SU-DHL-6 (cell line): ENCODE results near the gene VPS13D.

Source experiments
- H2AFZ ChIP-seq: fragments of 200-600 bp; sonication (generic); 2 replicates; pipeline ENCODE4 v1.6.1; 2014; ENCODE audit warnings: low read depth, mild to moderate bottlenecking, moderate library complexity, mixed read lengths, antibody characterized with exemption, low read length; ENCODE audit not compliant: severe bottlenecking
- H3F3A ChIP-seq: fragments of 200-600 bp; shearing (Covaris generic); 2 replicates; pipeline ENCODE4 v1.6.0; 2016; ENCODE audit warnings: antibody characterized with exemption, mild to moderate bottlenecking; ENCODE audit not compliant: insufficient read depth
- H3K27ac ChIP-seq: fragments of 200-600 bp; sonication (generic); 2 replicates; pipeline ENCODE4 v1.5.1; 2016; ENCODE audit warnings: low read depth, mild to moderate bottlenecking, low read length, moderate library complexity, mixed read lengths
- H3K27me3 ChIP-seq: fragments of 200-600 bp; sonication (generic), shearing (Covaris generic); 2 replicates; pipeline ENCODE4 v1.6.0; 2014; ENCODE audit warnings: mild to moderate bottlenecking, low read length
- H3K36me3 ChIP-seq: fragments of 200-600 bp; sonication (generic); 2 replicates; pipeline ENCODE4 v1.6.1; 2014; ENCODE audit warnings: mild to moderate bottlenecking, low read length, mixed read lengths
- H3K4me2 ChIP-seq: fragments of 300-600, 200-600 bp; shearing (Covaris generic), sonication (generic); 2 replicates; pipeline ENCODE4 v1.6.0; 2014; ENCODE audit warnings: low read length, low read depth, mild to moderate bottlenecking; ENCODE audit not compliant: poor library complexity, severe bottlenecking
- H3K4me3 ChIP-seq: fragments of 200-600 bp; sonication (generic); 2 replicates; pipeline ENCODE4 v1.5.1; 2014; ENCODE audit warnings: antibody characterized with exemption, low read length, mild to moderate bottlenecking, mixed read lengths; ENCODE audit not compliant: insufficient read depth, poor library complexity, severe bottlenecking
- H3K79me2 ChIP-seq: fragments of 200-600 bp; sonication (generic); 2 replicates; pipeline ENCODE4 v1.6.1; 2014; ENCODE audit warnings: mild to moderate bottlenecking, low read length, moderate library complexity; ENCODE audit not compliant: insufficient read depth
- H3K9ac ChIP-seq: fragments of 200-600 bp; sonication (generic); 2 replicates; pipeline ENCODE4 v1.7.0; 2014; ENCODE audit warnings: mild to moderate bottlenecking, low read length
- H3K9me2 ChIP-seq: fragments of 200-600 bp; sonication (generic); replicated peaks from 2 replicates; pipeline ENCODE4 v1.6.1; 2014; ENCODE audit warnings: low read length; ENCODE audit not compliant: insufficient read depth
- H3K9me3 ChIP-seq: fragments of 200-600 bp; sonication (generic); 2 replicates; pipeline ENCODE4 v1.6.1; 2014; ENCODE audit warnings: low read length, mixed read lengths; ENCODE audit not compliant: insufficient read depth
- H4K20me1 ChIP-seq: fragments of 200-600 bp; sonication (generic); 2 replicates; pipeline ENCODE4 v1.6.1; 2014; ENCODE audit warnings: low read depth, mild to moderate bottlenecking, antibody characterized with exemption, low read length, moderate library complexity, mixed read lengths
- EZH2phosphoT487 ChIP-seq: fragments of 200-600 bp; sonication (generic), shearing (Covaris generic); conservative IDR thresholded peaks from 2 replicates; pipeline ENCODE4 v1.6.1; 2018; ENCODE audit warnings: mild to moderate bottlenecking, antibody characterized with exemption, low read length, moderate library complexity, mixed read lengths
- TF ChIP-seq, protein P1 (sequence below): fragments of 200-600 bp; sonication (generic); IDR thresholded peaks from one replicate; pipeline ENCODE4 v1.5.1; 2017; ENCODE audit warnings: antibody characterized with exemption, mild to moderate bottlenecking, low read length, moderate library complexity; ENCODE audit not compliant: insufficient read depth, poor library complexity, severe bottlenecking

The VPS13D gene

DNA sequence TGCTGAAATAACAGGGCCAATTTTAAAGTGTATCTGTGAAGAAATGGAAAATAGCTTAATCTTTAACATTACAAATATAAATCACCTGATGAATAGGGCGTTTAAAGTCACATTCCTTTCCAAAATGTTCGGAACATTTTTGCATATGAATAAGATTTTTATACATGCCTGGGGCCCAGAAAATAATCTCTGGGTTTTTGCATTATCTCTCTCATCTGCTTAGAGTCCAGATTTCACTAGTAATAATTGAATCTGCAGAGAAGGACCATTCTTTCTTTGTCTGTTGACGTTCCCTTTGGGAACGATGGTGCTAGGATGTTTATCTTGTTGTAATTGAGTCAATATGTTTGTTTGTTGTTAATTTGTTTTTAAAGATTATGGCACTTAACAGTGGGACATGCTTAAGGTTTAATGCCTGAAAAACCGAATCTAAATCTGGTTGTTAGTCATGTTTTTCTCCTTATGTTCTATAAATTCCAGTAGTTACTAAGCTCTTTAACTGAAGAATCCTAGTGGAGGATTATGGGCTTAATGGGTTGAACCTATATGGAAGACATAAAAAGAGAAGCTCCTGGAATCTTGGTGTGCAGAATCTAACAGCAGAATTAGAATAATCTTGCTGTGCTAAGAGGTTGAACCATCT, 140.6 kb downstream of the VPS13D start:
- Histone ChIP-seq H3K4me2 (no peak overlapping the region), H2AFZ (no peak overlapping the region), H3K9me2 (no peaks in the 10 kb centered on the region), H3K9ac (no peak overlapping the region), H3F3A (no peaks in the 10 kb centered on the region), H3K79me2 (no peaks in the 10 kb centered on the region), H3K27me3 (no peaks in the 10 kb centered on the region), H3K4me3 (no peak overlapping the region), H3K27ac (no peak overlapping the region), H4K20me1 (no peaks in the 10 kb centered on the region), H3K9me3 (no peaks in the 10 kb centered on the region), H3K36me3 (no peaks in the 10 kb centered on the region)
- TF ChIP-seq, protein P1, sequence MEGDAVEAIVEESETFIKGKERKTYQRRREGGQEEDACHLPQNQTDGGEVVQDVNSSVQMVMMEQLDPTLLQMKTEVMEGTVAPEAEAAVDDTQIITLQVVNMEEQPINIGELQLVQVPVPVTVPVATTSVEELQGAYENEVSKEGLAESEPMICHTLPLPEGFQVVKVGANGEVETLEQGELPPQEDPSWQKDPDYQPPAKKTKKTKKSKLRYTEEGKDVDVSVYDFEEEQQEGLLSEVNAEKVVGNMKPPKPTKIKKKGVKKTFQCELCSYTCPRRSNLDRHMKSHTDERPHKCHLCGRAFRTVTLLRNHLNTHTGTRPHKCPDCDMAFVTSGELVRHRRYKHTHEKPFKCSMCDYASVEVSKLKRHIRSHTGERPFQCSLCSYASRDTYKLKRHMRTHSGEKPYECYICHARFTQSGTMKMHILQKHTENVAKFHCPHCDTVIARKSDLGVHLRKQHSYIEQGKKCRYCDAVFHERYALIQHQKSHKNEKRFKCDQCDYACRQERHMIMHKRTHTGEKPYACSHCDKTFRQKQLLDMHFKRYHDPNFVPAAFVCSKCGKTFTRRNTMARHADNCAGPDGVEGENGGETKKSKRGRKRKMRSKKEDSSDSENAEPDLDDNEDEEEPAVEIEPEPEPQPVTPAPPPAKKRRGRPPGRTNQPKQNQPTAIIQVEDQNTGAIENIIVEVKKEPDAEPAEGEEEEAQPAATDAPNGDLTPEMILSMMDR: no peak
- no peak for TF ChIP-seq EZH2phosphoT487

DNA sequence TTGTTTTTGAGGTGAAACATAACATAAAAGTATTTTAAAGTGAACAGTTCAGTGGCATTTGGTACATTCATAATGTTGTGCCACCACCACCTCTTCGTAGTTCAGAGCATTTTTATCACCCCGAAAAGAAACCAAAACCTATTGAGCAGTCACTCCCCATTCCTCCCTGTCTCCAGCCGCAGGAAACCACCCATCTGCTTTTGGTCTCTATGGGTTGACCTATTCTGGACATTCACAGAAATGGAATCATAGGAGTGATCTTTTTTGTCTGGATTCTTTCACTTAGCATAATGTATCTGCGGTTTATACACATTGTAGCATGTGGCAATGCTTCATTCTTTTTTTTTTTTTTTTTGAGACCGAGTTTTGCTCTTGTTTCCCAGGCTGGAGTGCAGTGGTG, 141.2 kb downstream of the VPS13D start:
- Histone ChIP-seq H3K9ac (no peak overlapping the region), H3K27me3 (no peaks in the 10 kb centered on the region), H3K4me2 (no peak overlapping the region), H3F3A (no peaks in the 10 kb centered on the region), H3K4me3 (no peak overlapping the region), H3K36me3 (no peaks in the 10 kb centered on the region), H3K9me2 (no peaks in the 10 kb centered on the region), H3K27ac (no peak overlapping the region), H3K9me3 (no peaks in the 10 kb centered on the region), H4K20me1 (no peaks in the 10 kb centered on the region), H2AFZ (no peak overlapping the region), H3K79me2 (no peaks in the 10 kb centered on the region)
- no peak for TF ChIP-seq EZH2phosphoT487
- TF ChIP-seq, protein P1: no peak

- Histone ChIP-seq H3K27ac (no peak overlapping the region), H3K4me2 (no peak overlapping the region), H3K36me3 (no peaks in the 10 kb centered on the region), H3F3A (no peaks in the 10 kb centered on the region), H3K79me2 (no peaks in the 10 kb centered on the region), H3K27me3 (no peaks in the 10 kb centered on the region), H3K9me2 (no peaks in the 10 kb centered on the region), H3K9ac (no peak overlapping the region), H2AFZ (no peak overlapping the region), H3K4me3 (no peak overlapping the region), H3K9me3 (no peaks in the 10 kb centered on the region), H4K20me1 (no peaks in the 10 kb centered on the region)
- TF ChIP-seq EZH2phosphoT487: no peak
- TF ChIP-seq, protein P1: no peak
Measured at GRCh38 chr1:12372180-12372579, 142.3 kb downstream of the VPS13D start.
